ENCODE results near the gene SAC3D1.

Gene SAC3D1

DNA sequence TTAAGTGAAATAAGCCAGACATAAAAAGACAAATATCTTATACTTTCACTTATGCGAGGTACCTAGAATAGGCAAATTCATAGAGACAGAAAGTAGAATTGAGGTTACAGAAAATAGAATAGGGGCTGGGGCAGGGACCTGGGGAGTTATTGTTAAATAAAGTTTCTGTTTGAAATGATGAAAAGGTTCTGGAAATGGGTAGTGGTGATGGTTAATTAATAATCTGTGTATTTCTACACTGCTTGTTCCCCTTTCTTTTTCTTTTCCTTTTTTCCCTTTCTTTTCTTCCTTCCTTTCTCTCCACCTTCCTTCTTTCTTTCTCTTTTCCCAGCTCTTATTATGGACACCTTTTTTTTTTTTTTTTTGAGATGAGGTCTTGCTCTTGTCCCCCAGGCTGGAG lies 14.5 kb downstream of the SAC3D1 start:
- Histone ChIP-seq H3K27ac (replicated peaks; ENCODE audit: low read length) (no peak overlapping the region), H2BK12ac (ENCODE audit: low read length) (no peak overlapping the region), H2BK5ac (ENCODE audit: low read length) (no peak overlapping the region), H3K4me1 (ENCODE audit: control insufficient read depth in 2 of 2, insufficient read depth in 1 of 2, low read depth in 1 of 2, low read length in 2 of 2) (no peaks in the 10 kb centered on the region), H3K23ac (ENCODE audit: low read depth, low read length, poor library complexity) (no peak overlapping the region), H2AFZ (ENCODE audit: low read length) (no peak overlapping the region), H2BK15ac (ENCODE audit: low read length) (no peak overlapping the region), H3K4me2 (ENCODE audit: insufficient read depth, low read length, poor library complexity, severe bottlenecking) (no peak overlapping the region), H4K91ac (ENCODE audit: low read depth, low read length, poor library complexity) (no peak overlapping the region), H3K27me3 (ENCODE audit: control insufficient read depth in 3 of 3, insufficient read depth in 3 of 3, low read depth in 1 of 3, low read length in 3 of 3) (peaks cover 0 to 22% (median 2%) of the 10 kb centered on the region in 3 experiments), H3K4me3 (ENCODE audit: low read length in 2 of 2) (no peak overlapping the region), H3K4ac (ENCODE audit: low read length) (no peak overlapping the region), H3K18ac (ENCODE audit: low read length) (no peak overlapping the region), H3K36me3 (replicated peaks in 1 of 2; ENCODE audit: control insufficient read depth in 2 of 2, insufficient read depth in 2 of 2, low read length in 2 of 2) (no peaks in the 10 kb centered on the region), H3K14ac (ENCODE audit: low read length) (no peak overlapping the region), H3K9ac (ENCODE audit: low read depth, low read length, poor library complexity) (no peak overlapping the region), H3K9me3 (replicated peaks in 1 of 2; ENCODE audit: control insufficient read depth in 2 of 2, insufficient read depth in 1 of 2, low read depth in 1 of 2, low read length in 2 of 2) (no peaks in the 10 kb centered on the region), H4K8ac (ENCODE audit: low read depth, low read length) (no peak overlapping the region), H3K79me1 (ENCODE audit: low read depth, low read length) (peaks cover 3% of the 10 kb centered on the region), H2BK120ac (ENCODE audit: low read depth, low read length) (no peak overlapping the region), H2AK5ac (ENCODE audit: low read depth, low read length) (no peak overlapping the region)
- WGBS, 2 donors (ENCODE audit: extremely low coverage in 2 of 2, insufficient read length in 2 of 2, insufficient replicate concordance in 1 of 2): no CpG with 5 or more reads among the region's 1 CpG
- DNase-seq (ENCODE audit: low spot score): no peak

DNA sequence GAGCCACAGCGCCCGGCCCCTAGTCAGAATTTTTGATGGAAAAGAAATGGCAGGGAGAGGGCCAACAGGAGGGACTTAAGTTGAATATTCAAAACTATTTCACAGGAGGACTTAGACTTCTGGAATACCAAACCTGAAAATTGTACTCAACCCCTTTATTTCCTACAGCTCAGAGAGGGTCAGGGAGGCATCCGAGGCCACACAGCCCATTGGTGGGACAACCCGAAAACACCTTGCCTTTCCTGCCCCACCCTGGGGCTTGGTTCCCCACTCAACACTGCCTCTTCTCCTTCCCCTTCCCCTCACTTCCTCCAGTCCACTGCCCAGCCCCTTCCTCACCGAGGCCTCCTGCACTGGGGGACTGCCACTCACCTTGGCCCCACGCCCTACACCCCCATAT lies 16.0 kb downstream of the SAC3D1 start:
- WGBS, 2 donors (ENCODE audit: extremely low coverage in 2 of 2, insufficient read length in 2 of 2, insufficient replicate concordance in 1 of 2): no CpG with 5 or more reads among the region's 6 CpGs

DNA sequence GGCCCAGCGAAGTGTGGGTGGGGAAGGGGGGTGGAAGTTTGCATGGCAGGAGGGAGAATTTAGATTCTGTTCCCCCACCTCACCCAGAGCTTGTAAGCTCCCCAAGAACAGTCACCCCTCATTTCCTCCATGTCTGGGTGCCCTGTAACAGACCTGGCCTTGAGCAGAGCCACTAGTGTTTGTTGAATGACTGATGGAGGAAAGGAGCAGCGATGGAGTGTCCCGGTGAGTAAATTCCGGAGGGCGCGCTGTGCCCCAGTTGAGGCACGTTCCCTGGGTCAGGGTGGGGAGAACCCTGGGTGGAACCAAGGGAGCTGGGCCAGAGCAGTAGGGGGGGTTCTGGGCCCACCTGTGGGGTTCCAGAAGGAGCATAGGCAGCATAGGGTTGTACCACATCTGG lies 16.5 kb downstream of the SAC3D1 start:
- peak overlapping the region; percentile 66 for H2BK5ac ChIP-seq (ENCODE audit: low read length)
- no peak overlapping the region for H3K4me3 ChIP-seq (ENCODE audit: low read length in 2 of 2)
- peak overlapping the region; percentile 90 for H2AK5ac ChIP-seq (ENCODE audit: low read depth, low read length)
- no peak overlapping the region for H4K8ac ChIP-seq (ENCODE audit: low read depth, low read length)
- no CpG with 5 or more reads among the region's 7 CpGs for WGBS, 2 donors (ENCODE audit: extremely low coverage in 2 of 2, insufficient read length in 2 of 2, insufficient replicate concordance in 1 of 2)
- no peak overlapping the region for H3K18ac ChIP-seq (ENCODE audit: low read length)
- H3K27me3 ChIP-seq (ENCODE audit: control insufficient read depth in 3 of 3, insufficient read depth in 3 of 3, low read depth in 1 of 3, low read length in 3 of 3): peaks cover 0 to 22% (median 2%) of the 10 kb centered on the region in 3 experiments
- no peak overlapping the region for H4K91ac ChIP-seq (ENCODE audit: low read depth, low read length, poor library complexity)
- H3K4ac ChIP-seq (ENCODE audit: low read length): no peak overlapping the region
- H2BK120ac ChIP-seq (ENCODE audit: low read depth, low read length): peak overlapping the region; percentile 8
- no peak for DNase-seq (ENCODE audit: low spot score)
- H2BK12ac ChIP-seq (ENCODE audit: low read length): no peak overlapping the region
- no peak overlapping the region for H2BK15ac ChIP-seq (ENCODE audit: low read length)
- H3K4me1 ChIP-seq (ENCODE audit: control insufficient read depth in 2 of 2, insufficient read depth in 1 of 2, low read depth in 1 of 2, low read length in 2 of 2): no peaks in the 10 kb centered on the region
- no peak overlapping the region for H2AFZ ChIP-seq (ENCODE audit: low read length)
- H3K4me2 ChIP-seq (ENCODE audit: insufficient read depth, low read length, poor library complexity, severe bottlenecking): no peak overlapping the region
- H3K9ac ChIP-seq (ENCODE audit: low read depth, low read length, poor library complexity): no peak overlapping the region
- H3K9me3 ChIP-seq (replicated peaks in 1 of 2; ENCODE audit: control insufficient read depth in 2 of 2, insufficient read depth in 1 of 2, low read depth in 1 of 2, low read length in 2 of 2): no peaks in the 10 kb centered on the region
- no peak overlapping the region for H3K23ac ChIP-seq (ENCODE audit: low read depth, low read length, poor library complexity)
- no peak overlapping the region for H3K27ac ChIP-seq (replicated peaks; ENCODE audit: low read length)
- H3K79me1 ChIP-seq (ENCODE audit: low read depth, low read length): peaks cover 3% of the 10 kb centered on the region
- H3K14ac ChIP-seq (ENCODE audit: low read length): peak overlapping the region; percentile 21
- H3K36me3 ChIP-seq (replicated peaks in 1 of 2; ENCODE audit: control insufficient read depth in 2 of 2, insufficient read depth in 2 of 2, low read length in 2 of 2): no peaks in the 10 kb centered on the region

More for the DNA sequence above, 16.0 kb downstream of the SAC3D1 start:
- Histone ChIP-seq H3K4me3 (ENCODE audit: low read length in 2 of 2) (no peak overlapping the region), H3K14ac (ENCODE audit: low read length) (no peak overlapping the region), H2BK12ac (ENCODE audit: low read length) (no peak overlapping the region), H3K79me1 (ENCODE audit: low read depth, low read length) (peaks cover 3% of the 10 kb centered on the region), H3K27ac (replicated peaks; ENCODE audit: low read length) (no peak overlapping the region), H2BK120ac (ENCODE audit: low read depth, low read length) (no peak overlapping the region), H3K36me3 (replicated peaks in 1 of 2; ENCODE audit: control insufficient read depth in 2 of 2, insufficient read depth in 2 of 2, low read length in 2 of 2) (no peaks in the 10 kb centered on the region), H3K4me2 (ENCODE audit: insufficient read depth, low read length, poor library complexity, severe bottlenecking) (no peak overlapping the region), H3K27me3 (ENCODE audit: control insufficient read depth in 3 of 3, insufficient read depth in 3 of 3, low read depth in 1 of 3, low read length in 3 of 3) (peaks cover 0 to 22% (median 2%) of the 10 kb centered on the region in 3 experiments), H2AK5ac (ENCODE audit: low read depth, low read length) (peak overlapping the region; percentile 90), H3K9me3 (replicated peaks in 1 of 2; ENCODE audit: control insufficient read depth in 2 of 2, insufficient read depth in 1 of 2, low read depth in 1 of 2, low read length in 2 of 2) (no peaks in the 10 kb centered on the region), H2BK15ac (ENCODE audit: low read length) (no peak overlapping the region), H3K4me1 (ENCODE audit: control insufficient read depth in 2 of 2, insufficient read depth in 1 of 2, low read depth in 1 of 2, low read length in 2 of 2) (no peaks in the 10 kb centered on the region), H2BK5ac (ENCODE audit: low read length) (peak overlapping the region; percentile 66), H4K8ac (ENCODE audit: low read depth, low read length) (no peak overlapping the region), H3K4ac (ENCODE audit: low read length) (no peak overlapping the region), H2AFZ (ENCODE audit: low read length) (no peak overlapping the region), H3K9ac (ENCODE audit: low read depth, low read length, poor library complexity) (peak overlapping the region; percentile 77), H3K18ac (ENCODE audit: low read length) (no peak overlapping the region), H3K23ac (ENCODE audit: low read depth, low read length, poor library complexity) (no peak overlapping the region), H4K91ac (ENCODE audit: low read depth, low read length, poor library complexity) (no peak overlapping the region)
- no peak for DNase-seq (ENCODE audit: low spot score)

DNA sequence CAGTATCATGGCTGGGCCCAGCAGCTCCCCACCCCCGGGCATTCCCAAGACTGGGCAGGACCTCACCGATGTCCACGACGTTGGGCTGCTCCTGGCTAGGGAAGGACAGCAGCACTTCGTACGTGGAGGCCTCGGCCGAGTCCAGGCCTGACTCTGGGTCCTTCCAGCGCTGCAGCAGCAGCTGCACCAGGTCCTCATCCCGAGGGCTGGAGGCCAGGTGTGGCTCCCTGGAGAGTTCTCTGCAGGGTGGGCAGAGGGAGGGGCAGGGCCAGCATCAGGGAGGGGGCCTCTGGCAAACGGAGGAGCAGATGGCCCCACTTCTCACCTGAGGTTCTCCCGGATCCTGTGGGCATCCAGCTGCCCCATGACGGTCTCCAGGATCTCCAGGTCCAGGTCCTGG lies 17.0 kb downstream of the SAC3D1 start:
- no peak overlapping the region for H2BK15ac ChIP-seq (ENCODE audit: low read length)
- H3K4me3 ChIP-seq (ENCODE audit: low read length in 2 of 2): no peak overlapping the region
- H3K4me1 ChIP-seq (ENCODE audit: control insufficient read depth in 2 of 2, insufficient read depth in 1 of 2, low read depth in 1 of 2, low read length in 2 of 2): no peaks in the 10 kb centered on the region
- H3K14ac ChIP-seq (ENCODE audit: low read length): peak overlapping the region; percentile 21
- H4K8ac ChIP-seq (ENCODE audit: low read depth, low read length): no peak overlapping the region
- DNase-seq (ENCODE audit: low spot score): no peak
- no peak overlapping the region for H2AFZ ChIP-seq (ENCODE audit: low read length)
- H2AK5ac ChIP-seq (ENCODE audit: low read depth, low read length): peak overlapping the region; percentile 90
- H3K79me1 ChIP-seq (ENCODE audit: low read depth, low read length): peaks cover 3% of the 10 kb centered on the region
- no peak overlapping the region for H3K18ac ChIP-seq (ENCODE audit: low read length)
- peaks cover 0 to 19% (median 2%) of the 10 kb centered on the region in 3 experiments for H3K27me3 ChIP-seq (ENCODE audit: control insufficient read depth in 3 of 3, insufficient read depth in 3 of 3, low read depth in 1 of 3, low read length in 3 of 3)
- no peak overlapping the region for H3K4me2 ChIP-seq (ENCODE audit: insufficient read depth, low read length, poor library complexity, severe bottlenecking)
- H3K27ac ChIP-seq (replicated peaks; ENCODE audit: low read length): no peak overlapping the region
- H3K4ac ChIP-seq (ENCODE audit: low read length): no peak overlapping the region
- H3K9me3 ChIP-seq (replicated peaks in 1 of 2; ENCODE audit: control insufficient read depth in 2 of 2, insufficient read depth in 1 of 2, low read depth in 1 of 2, low read length in 2 of 2): no peaks in the 10 kb centered on the region
- no peak overlapping the region for H3K9ac ChIP-seq (ENCODE audit: low read depth, low read length, poor library complexity)
- H2BK120ac ChIP-seq (ENCODE audit: low read depth, low read length): peak overlapping the region; percentile 8
- no peak overlapping the region for H2BK12ac ChIP-seq (ENCODE audit: low read length)
- no peak overlapping the region for H3K23ac ChIP-seq (ENCODE audit: low read depth, low read length, poor library complexity)
- H2BK5ac ChIP-seq (ENCODE audit: low read length): no peak overlapping the region
- no peak overlapping the region for H4K91ac ChIP-seq (ENCODE audit: low read depth, low read length, poor library complexity)
- H3K36me3 ChIP-seq (replicated peaks in 1 of 2; ENCODE audit: control insufficient read depth in 2 of 2, insufficient read depth in 2 of 2, low read length in 2 of 2): no peaks in the 10 kb centered on the region
- WGBS, 2 donors (ENCODE audit: extremely low coverage in 2 of 2, insufficient read length in 2 of 2, insufficient replicate concordance in 1 of 2): no CpG with 5 or more reads among the region's 13 CpGs

Measured in neuronal stem cell (in vitro differentiated cells).